AG04450 (cell line): ENCODE results near the gene TJP2. TPM values are rescaled to one million over a fixed set of nuclear protein-coding genes. Genes with fewer than 3 reads are reported as not detected.

Experiments used
- CTCF ChIA-PET: fragments of 300-600, 350-600 bp; formaldehyde crosslinking; extraction: SDS; loops from one replicate; lab custom pipeline; 2022; ENCODE audit warnings: antibody characterized with exemption, inconsistent platforms; lab: Charles Lee
- POLR2A ChIA-PET: fragments of 350-600 bp; formaldehyde crosslinking; extraction: SDS; loops from one replicate; lab custom pipeline; 2021; ENCODE audit warnings: antibody characterized with exemption, inconsistent platforms; lab: Yijun Ruan, JAX
- DNase-seq: peaks from one replicate; pipeline ENCODE4 v3.0.0-alpha.2; 2011; ENCODE audit warnings: low read depth, low spot score
- H3K27ac ChIP-seq: one replicate; pipeline ENCODE4 v1.5.1; 2012; ENCODE audit warnings: low read depth, low read length, control low read depth
- H3K27me3 ChIP-seq: one replicate; pipeline ENCODE4 v1.6.0; 2012; ENCODE audit warnings: low read length; ENCODE audit not compliant: control insufficient read depth, insufficient read depth
- H3K4me3 ChIP-seq: 2 replicates; pipeline ENCODE4 v1.5.1; 2011; ENCODE audit warnings: mild to moderate bottlenecking, low read depth, low read length, control low read depth
- H3K9me3 ChIP-seq: 2 replicates; pipeline ENCODE4 v1.5.1; 2012; ENCODE audit warnings: low read length; ENCODE audit not compliant: control insufficient read depth, insufficient read depth
- polyA plus RNA-seq: library from polyadenylated mRNA; depleted of rRNA; stranded (reverse); fragments of >200 nt; gene quantifications from 2 replicates; pipeline ENCODE4 v1.2.3, GENCODE V29; 2011
- TF ChIP-seq, protein P1 (sequence below): IDR thresholded peaks from 2 replicates; pipeline ENCODE4 v1.5.1; 2011; ENCODE audit warnings: low read depth, low read length, control low read depth, inconsistent platforms

Gene TJP2
- polyA plus RNA-seq, 1 experiment, result 50.0 TPM

DNA sequence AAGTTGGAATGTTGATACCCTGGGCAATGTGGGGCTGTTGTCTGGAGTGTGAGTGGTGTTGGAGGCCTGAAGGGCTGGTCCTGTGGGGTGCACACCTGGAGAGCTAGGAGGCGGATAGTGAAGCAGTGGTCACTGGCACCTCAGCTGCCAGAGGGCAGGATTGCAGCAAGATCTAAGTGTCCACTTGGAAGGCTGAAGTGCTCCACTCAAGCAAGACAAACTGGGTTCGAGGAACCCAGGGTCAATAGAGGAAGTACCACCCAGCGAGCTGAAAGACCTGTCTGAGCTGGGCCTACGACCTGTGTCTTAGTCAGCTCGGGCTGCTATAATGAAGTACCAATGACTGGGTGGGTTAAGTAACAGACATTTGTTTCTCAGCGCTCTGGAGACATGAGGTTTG is 39.7 kb upstream of the TJP2 start:
- Histone ChIP-seq H3K9me3 (no peaks in the 10 kb centered on the region), H3K27ac (no peak overlapping the region), H3K4me3 (no peak overlapping the region), H3K27me3 (no peaks in the 10 kb centered on the region)
- TF ChIP-seq, protein P1, sequence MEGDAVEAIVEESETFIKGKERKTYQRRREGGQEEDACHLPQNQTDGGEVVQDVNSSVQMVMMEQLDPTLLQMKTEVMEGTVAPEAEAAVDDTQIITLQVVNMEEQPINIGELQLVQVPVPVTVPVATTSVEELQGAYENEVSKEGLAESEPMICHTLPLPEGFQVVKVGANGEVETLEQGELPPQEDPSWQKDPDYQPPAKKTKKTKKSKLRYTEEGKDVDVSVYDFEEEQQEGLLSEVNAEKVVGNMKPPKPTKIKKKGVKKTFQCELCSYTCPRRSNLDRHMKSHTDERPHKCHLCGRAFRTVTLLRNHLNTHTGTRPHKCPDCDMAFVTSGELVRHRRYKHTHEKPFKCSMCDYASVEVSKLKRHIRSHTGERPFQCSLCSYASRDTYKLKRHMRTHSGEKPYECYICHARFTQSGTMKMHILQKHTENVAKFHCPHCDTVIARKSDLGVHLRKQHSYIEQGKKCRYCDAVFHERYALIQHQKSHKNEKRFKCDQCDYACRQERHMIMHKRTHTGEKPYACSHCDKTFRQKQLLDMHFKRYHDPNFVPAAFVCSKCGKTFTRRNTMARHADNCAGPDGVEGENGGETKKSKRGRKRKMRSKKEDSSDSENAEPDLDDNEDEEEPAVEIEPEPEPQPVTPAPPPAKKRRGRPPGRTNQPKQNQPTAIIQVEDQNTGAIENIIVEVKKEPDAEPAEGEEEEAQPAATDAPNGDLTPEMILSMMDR, result no peak
- CTCF ChIA-PET, result interaction anchor here (1.0 to 1.2 kb wide), 2 partner anchors 59 to 89 kb away, joined by 3 read pairs; no protein-coding TSS in a partner anchor
- DNase-seq, result no peak
- POLR2A ChIA-PET, result no interaction called here

DNA sequence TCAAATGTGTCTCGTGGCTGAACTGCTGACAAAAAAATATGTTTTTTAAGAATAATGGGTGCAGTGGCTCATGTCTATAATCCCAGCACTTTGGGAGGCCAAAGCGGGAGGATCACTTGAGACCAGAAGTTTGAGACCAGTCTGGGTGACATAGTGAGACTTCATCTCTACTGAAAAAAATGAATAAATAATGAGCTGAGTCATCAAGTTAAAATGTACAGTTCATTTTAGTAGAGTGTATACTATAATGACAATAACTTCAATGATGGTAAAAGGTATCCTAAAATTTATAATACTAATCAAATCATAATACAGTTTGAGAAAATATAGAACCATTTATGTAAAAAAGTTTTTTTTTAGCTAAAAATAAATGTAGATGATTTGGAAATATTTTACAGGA is 37.9 kb upstream of the TJP2 start:
- H3K4me3 ChIP-seq, result no peak overlapping the region
- ChIA-PET POLR2A (no interaction called here), CTCF (interaction anchor here (0.7 to 1.2 kb wide), 2 partner anchors 22 to 32 kb away, joined by 3 to 6 read pairs; no protein-coding TSS in a partner anchor)
- H3K27me3 ChIP-seq, result no peaks in the 10 kb centered on the region
- no peak for DNase-seq
- no peak overlapping the region for H3K27ac ChIP-seq
- TF ChIP-seq, protein P1, result no peak
- no peaks in the 10 kb centered on the region for H3K9me3 ChIP-seq

GRCh38 chr9:69136779-69137178 is 37.3 kb upstream of the TJP2 start:
- DNase-seq, result no peak

GRCh38 chr9:69137311-69137710 is 36.8 kb upstream of the TJP2 start:
- no peaks in the 10 kb centered on the region for H3K27me3 ChIP-seq
- POLR2A ChIA-PET, result no interaction called here

More at GRCh38 chr9:69136779-69137178, 37.3 kb upstream of the TJP2 start:
- ChIA-PET CTCF (interaction anchor here (0.7 to 1.2 kb wide), 3 partner anchors 15 to 57 kb away, joined by 3 to 6 read pairs (median 4); no protein-coding TSS in a partner anchor), POLR2A (no interaction called here)
- Histone ChIP-seq H3K4me3 (no peak overlapping the region), H3K27ac (no peak overlapping the region), H3K27me3 (no peaks in the 10 kb centered on the region), H3K9me3 (no peaks in the 10 kb centered on the region)
- TF ChIP-seq, protein P1, result no peak

DNA sequence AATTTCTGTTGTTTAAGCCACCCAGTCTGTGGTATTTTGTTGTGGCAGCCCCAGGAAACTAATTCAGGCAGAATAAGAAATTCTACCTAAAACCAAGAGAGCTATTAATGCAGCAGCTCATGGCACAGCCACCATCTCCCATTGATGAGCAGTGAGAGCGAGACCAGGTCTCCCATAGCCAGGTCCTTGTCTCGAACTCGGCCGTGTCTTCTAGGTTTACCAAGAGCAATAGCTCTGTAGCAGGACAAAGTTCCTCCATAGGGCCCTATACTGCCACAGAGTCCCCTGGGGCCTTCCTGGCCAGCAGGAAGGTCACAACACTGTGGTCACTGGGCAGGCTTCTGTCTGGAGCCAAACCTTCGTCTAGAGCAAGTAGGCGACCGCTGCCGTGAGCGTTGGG is 34.5 kb upstream of the TJP2 start:
- Histone ChIP-seq H3K27ac (no peak overlapping the region), H3K9me3 (no peaks in the 10 kb centered on the region), H3K4me3 (no peak overlapping the region), H3K27me3 (no peaks in the 10 kb centered on the region)
- TF ChIP-seq, protein P1, result no peak
- POLR2A ChIA-PET, result interaction anchor here (0.6 kb wide), 2 partner anchors 54 to 76 kb away, joined by 3 read pairs; no protein-coding TSS in a partner anchor
- DNase-seq, result no peak
- CTCF ChIA-PET, result interaction anchor here (0.8 to 1.8 kb wide), 2 partner anchors 18 to 104 kb away, joined by 3 to 5 read pairs; partner anchors contain the start of gene FXN

More at GRCh38 chr9:69137311-69137710, 36.8 kb upstream of the TJP2 start:
- DNase-seq, result no peak
- CTCF ChIA-PET, result interaction anchor here (0.7 to 1.0 kb wide), 2 partner anchors 15 to 56 kb away, joined by 3 to 4 read pairs; no protein-coding TSS in a partner anchor
- Histone ChIP-seq H3K9me3 (no peaks in the 10 kb centered on the region), H3K27ac (no peak overlapping the region), H3K4me3 (no peak overlapping the region)
- TF ChIP-seq, protein P1, result no peak
